Lung (tissue), 13 donors: ENCODE measurements around the gene RIIAD1. TPM values are rescaled to one million over a fixed set of nuclear protein-coding genes. Genes with fewer than 3 reads are reported as not detected.

ENCODE experiments used
- ATAC-seq: fragments of 200-7000 bp; cut with Tn5 transposase; one replicate; pipeline ENCODE4 v1.9.1; 2020; ENCODE audit warnings: moderate number of reproducible peaks; ENCODE audit not compliant: insufficient read depth, low FRiP score
- DNase-seq, 3 donors: peaks; one replicate each; pipeline ENCODE4 v3.0.0-alpha.2; 2013 to 2017
- H3K27ac ChIP-seq, 2 donors: one replicate each; pipeline ENCODE4 v1.5.1; 2013; ENCODE audit warnings: mild to moderate bottlenecking in 2 of 2, moderate library complexity in 2 of 2, control low read depth in 1 of 2, inconsistent platforms in 1 of 2, low read depth in 1 of 2, low read length in 1 of 2
- H3K27me3 ChIP-seq, 3 donors: one replicate each; pipeline ENCODE4 v1.5.1; 2013; ENCODE audit warnings: low read length in 2 of 3; ENCODE audit not compliant: control insufficient read depth in 3 of 3, insufficient read depth in 3 of 3
- H3K36me3 ChIP-seq, 4 donors: one replicate each; pipeline ENCODE4 v1.5.1; 2013; ENCODE audit warnings: low read length in 4 of 4, mild to moderate bottlenecking in 1 of 4, moderate library complexity in 1 of 4; ENCODE audit not compliant: control insufficient read depth in 4 of 4, insufficient read depth in 4 of 4
- H3K4me1 ChIP-seq, 5 donors: one replicate each; pipeline ENCODE4 v1.5.1; 2013; ENCODE audit warnings: low read length in 5 of 5, mild to moderate bottlenecking in 2 of 5, moderate library complexity in 1 of 5; ENCODE audit not compliant: control insufficient read depth in 5 of 5, insufficient read depth in 5 of 5
- H3K4me3 ChIP-seq: one replicate; pipeline ENCODE4 v1.5.1; 2013; ENCODE audit warnings: mild to moderate bottlenecking, control low read depth, moderate library complexity
- H3K9ac ChIP-seq, 2 donors: one replicate each; pipeline ENCODE4 v1.5.1; 2013; ENCODE audit warnings: low read length in 2 of 2, control low read depth in 1 of 2; ENCODE audit not compliant: insufficient read depth in 1 of 2
- H3K9me3 ChIP-seq, 4 donors: one replicate each; pipeline ENCODE4 v1.5.1; 2013; ENCODE audit warnings: low read length in 3 of 4, mild to moderate bottlenecking in 1 of 4, moderate library complexity in 1 of 4; ENCODE audit not compliant: control insufficient read depth in 4 of 4, insufficient read depth in 3 of 4
- WGBS, 2 donors: extraction: QIAGEN DNeasy Blood & Tissue Kit; methylation state at CpG; one replicate each; pipeline ENCODE4 v1.1.7; 2013; 5-methylcytosine and 5-hydroxymethylcytosine counted together
- polyA plus RNA-seq, 2 donors: library from polyadenylated mRNA; stranded (reverse); fragments of 200-250 nt; gene quantifications; one replicate each; pipeline ENCODE4 v1.2.1, GENCODE V29; 2013
- small RNA-seq: library from RNA; depleted of rRNA; stranded (forward); fragments of <200 nt; gene quantifications from one replicate; pipeline ENCODE3, GENCODE V24; 2014; ENCODE audit warnings: low replicate concordance
- total RNA-seq, 2 donors: library from RNA; depleted of rRNA in 1 of 2; stranded (reverse); fragments of >200 nt in 1 of 2; gene quantifications; one replicate each; pipeline ENCODE4 v1.2.1, GENCODE V29; 2014 to 2021
- TF ChIP-seq, protein P1 (sequence below): IDR thresholded peaks from 2 replicates; pipeline ENCODE4 v1.5.1; 2012; ENCODE audit warnings: mild to moderate bottlenecking; ENCODE audit errors: control extremely low read depth, extremely low read depth
- donor health status: control.
- donor health status: control.
- donor health status: Bipolar disorder and iron deficiency.
- donor health status: healthy.
- donor health status: DM: yes; HTN: yes; CAD: no.

The RIIAD1 gene
- total and polyA plus RNA-seq, 4 donors, result 8.6 to 17.1 (median 9.1) TPM

- TF ChIP-seq, protein P1, sequence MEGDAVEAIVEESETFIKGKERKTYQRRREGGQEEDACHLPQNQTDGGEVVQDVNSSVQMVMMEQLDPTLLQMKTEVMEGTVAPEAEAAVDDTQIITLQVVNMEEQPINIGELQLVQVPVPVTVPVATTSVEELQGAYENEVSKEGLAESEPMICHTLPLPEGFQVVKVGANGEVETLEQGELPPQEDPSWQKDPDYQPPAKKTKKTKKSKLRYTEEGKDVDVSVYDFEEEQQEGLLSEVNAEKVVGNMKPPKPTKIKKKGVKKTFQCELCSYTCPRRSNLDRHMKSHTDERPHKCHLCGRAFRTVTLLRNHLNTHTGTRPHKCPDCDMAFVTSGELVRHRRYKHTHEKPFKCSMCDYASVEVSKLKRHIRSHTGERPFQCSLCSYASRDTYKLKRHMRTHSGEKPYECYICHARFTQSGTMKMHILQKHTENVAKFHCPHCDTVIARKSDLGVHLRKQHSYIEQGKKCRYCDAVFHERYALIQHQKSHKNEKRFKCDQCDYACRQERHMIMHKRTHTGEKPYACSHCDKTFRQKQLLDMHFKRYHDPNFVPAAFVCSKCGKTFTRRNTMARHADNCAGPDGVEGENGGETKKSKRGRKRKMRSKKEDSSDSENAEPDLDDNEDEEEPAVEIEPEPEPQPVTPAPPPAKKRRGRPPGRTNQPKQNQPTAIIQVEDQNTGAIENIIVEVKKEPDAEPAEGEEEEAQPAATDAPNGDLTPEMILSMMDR, result no peak
- 75 to 97% methylated on average over 3 of the region's 3 CpGs for WGBS, 2 donors
- H3K4me3 ChIP-seq, result no peak overlapping the region
- DNase-seq, result no peak
- H3K9ac ChIP-seq, result no peak overlapping the region
- H3K9me3 ChIP-seq, result no peaks in the 10 kb centered on the region
- peaks cover 0 to 12% (median 5%) of the 10 kb centered on the region in 4 donors for H3K36me3 ChIP-seq
- ATAC-seq, result no peak
- H3K27me3 ChIP-seq, result no peaks in the 10 kb centered on the region
- H3K27ac ChIP-seq, result no peak overlapping the region
- no peaks in the 10 kb centered on the region for H3K4me1 ChIP-seq
Measured at GRCh38 chr1:151776665-151777062, 55.3 kb downstream of the RIIAD1 start.

DNA sequence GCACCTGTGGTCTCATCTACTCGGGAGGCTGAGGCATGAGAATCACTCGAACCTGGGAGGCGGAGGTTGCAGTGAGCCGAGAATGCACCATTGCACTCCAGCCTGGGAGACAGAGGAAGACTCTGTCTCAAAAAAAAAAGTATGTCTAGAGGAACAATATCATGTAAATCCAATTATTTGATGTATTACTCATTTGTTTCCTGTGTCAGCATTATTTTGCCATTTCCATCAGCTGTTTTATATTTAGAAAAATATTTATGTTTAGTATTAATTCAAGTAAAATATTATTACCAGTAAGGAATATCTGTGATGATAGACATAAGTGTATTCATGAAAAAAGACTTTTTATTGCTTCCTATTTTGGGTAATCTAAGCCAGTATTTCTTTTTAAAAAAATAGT is 56.0 kb downstream of the RIIAD1 start:
- Histone ChIP-seq H3K36me3 (peaks cover 0 to 13% (median 5%) of the 10 kb centered on the region in 4 donors), H3K9ac (no peak overlapping the region), H3K4me3 (no peak overlapping the region), H3K9me3 (no peaks in the 10 kb centered on the region), H3K4me1 (no peaks in the 10 kb centered on the region), H3K27me3 (no peaks in the 10 kb centered on the region), H3K27ac (no peak overlapping the region)
- WGBS, 2 donors, result 74 to 98% methylated on average over 4 of the region's 4 CpGs
- DNase-seq, result no peak
- no peak for ATAC-seq
- TF ChIP-seq, protein P1, result no peak

Small RNAs within 50 kb of the gene (small RNA-seq; reads per million reads assigned to genes)
- gene RNU6-662P, result not detected

Other genes starting within 250 kb of the RIIAD1 start
- 10 to 100 TPM; 38.9 to 74.9 TPM for gene CGN, start 210.1 kb upstream of the RIIAD1 start, total RNA-seq
- 10 to 100 TPM; 23.4 to 34.7 TPM for gene CGN, start 210.1 kb upstream of the RIIAD1 start, polyA plus RNA-seq
- gene TUFT1, start 181.2 kb upstream of the RIIAD1 start, total RNA-seq, result 10 to 100 TPM in 1 of 2 donors, 1 to 10 TPM in 1; 9.2 to 13.9 TPM
- 1 to 10 TPM; 5.6 to 6.2 TPM for gene TUFT1, start 181.2 kb upstream of the RIIAD1 start, polyA plus RNA-seq
- gene SNX27, start 109.5 kb upstream of the RIIAD1 start, total RNA-seq, result 10 to 100 TPM; 40.6 to 63.7 TPM
- gene SNX27, start 109.5 kb upstream of the RIIAD1 start, polyA plus RNA-seq, result 10 to 100 TPM; 12.1 to 12.3 TPM
- under 1 TPM; 0.09 to 0.31 TPM for gene CELF3, start 4.7 kb upstream of the RIIAD1 start, total RNA-seq
- gene CELF3, start 4.7 kb upstream of the RIIAD1 start, polyA plus RNA-seq, result under 1 TPM; 0.06 to 0.11 TPM
- gene MRPL9, start 42.0 kb downstream of the RIIAD1 start, total RNA-seq, result 10 to 100 TPM; 55.6 to 55.7 TPM
- gene MRPL9, start 42.0 kb downstream of the RIIAD1 start, polyA plus RNA-seq, result 10 to 100 TPM; 51.0 to 68.1 TPM
- gene TDRKH, start 69.0 kb downstream of the RIIAD1 start, total RNA-seq, result 10 to 100 TPM; 11.6 to 18.1 TPM
- 1 to 10 TPM; 5.6 to 6.1 TPM for gene TDRKH, start 69.0 kb downstream of the RIIAD1 start, polyA plus RNA-seq
- under 1 TPM in 1 of 2 donors, not detected in 1; 0.40 TPM for gene LINGO4, start 83.9 kb downstream of the RIIAD1 start, total RNA-seq
- under 1 TPM; 0.05 to 0.12 TPM for gene LINGO4, start 83.9 kb downstream of the RIIAD1 start, polyA plus RNA-seq
- gene RORC, start 110.3 kb downstream of the RIIAD1 start, total RNA-seq, result 10 to 100 TPM; 10.9 to 24.7 TPM
- 1 to 10 TPM; 7.6 to 8.4 TPM for gene RORC, start 110.3 kb downstream of the RIIAD1 start, polyA plus RNA-seq
- under 1 TPM in 1 of 2 donors, not detected in 1; 0.40 TPM for gene C2CD4D, start 118.3 kb downstream of the RIIAD1 start, total RNA-seq
- gene C2CD4D, start 118.3 kb downstream of the RIIAD1 start, polyA plus RNA-seq, result under 1 TPM; 0.10 to 0.19 TPM
- not detected for gene THEM5, start 132.2 kb downstream of the RIIAD1 start, total RNA-seq
- not detected for gene THEM5, start 132.2 kb downstream of the RIIAD1 start, polyA plus RNA-seq
- 10 to 100 TPM; 11.5 to 15.6 TPM for gene THEM4, start 188.0 kb downstream of the RIIAD1 start, total RNA-seq
- gene THEM4, start 188.0 kb downstream of the RIIAD1 start, polyA plus RNA-seq, result 10 to 100 TPM; 10.3 to 15.7 TPM